ENCODE measurements around the gene GBX1.

GRCh38 chr7:151205730-151206129, 38.2 kb upstream of the GBX1 start:
- TF ChIP-seq, protein P1, sequence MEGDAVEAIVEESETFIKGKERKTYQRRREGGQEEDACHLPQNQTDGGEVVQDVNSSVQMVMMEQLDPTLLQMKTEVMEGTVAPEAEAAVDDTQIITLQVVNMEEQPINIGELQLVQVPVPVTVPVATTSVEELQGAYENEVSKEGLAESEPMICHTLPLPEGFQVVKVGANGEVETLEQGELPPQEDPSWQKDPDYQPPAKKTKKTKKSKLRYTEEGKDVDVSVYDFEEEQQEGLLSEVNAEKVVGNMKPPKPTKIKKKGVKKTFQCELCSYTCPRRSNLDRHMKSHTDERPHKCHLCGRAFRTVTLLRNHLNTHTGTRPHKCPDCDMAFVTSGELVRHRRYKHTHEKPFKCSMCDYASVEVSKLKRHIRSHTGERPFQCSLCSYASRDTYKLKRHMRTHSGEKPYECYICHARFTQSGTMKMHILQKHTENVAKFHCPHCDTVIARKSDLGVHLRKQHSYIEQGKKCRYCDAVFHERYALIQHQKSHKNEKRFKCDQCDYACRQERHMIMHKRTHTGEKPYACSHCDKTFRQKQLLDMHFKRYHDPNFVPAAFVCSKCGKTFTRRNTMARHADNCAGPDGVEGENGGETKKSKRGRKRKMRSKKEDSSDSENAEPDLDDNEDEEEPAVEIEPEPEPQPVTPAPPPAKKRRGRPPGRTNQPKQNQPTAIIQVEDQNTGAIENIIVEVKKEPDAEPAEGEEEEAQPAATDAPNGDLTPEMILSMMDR (IDR thresholded peaks at IDR 0.05) = no peak
- no peak for TF ChIP-seq POLR2A (IDR thresholded peaks at IDR 0.05)

All from right lobe of liver (tissue), 4 donors.